Measurements from ENCODE around the gene ZNF770. TPM values are rescaled to one million over a fixed set of nuclear protein-coding genes. Genes with fewer than 3 reads are reported as not detected.

ZNF770 gene
- total and polyA plus RNA-seq, 4 donors, result 32.5 to 78.8 (median 40.8) TPM

GRCh38 chr15:35005933-35006332 is 17.8 kb upstream of the ZNF770 start:
- Histone ChIP-seq H3K27ac (ENCODE audit: low read depth, low read length) (no peak overlapping the region), H3K36me3 (ENCODE audit: control insufficient read depth, insufficient read depth, low read length) (no peaks in the 10 kb centered on the region), H3K9me3 (ENCODE audit: control insufficient read depth, insufficient read depth, low read length) (no peaks in the 10 kb centered on the region), H3K4me3 (ENCODE audit: low read depth, low read length) (no peak overlapping the region), H3K4me1 (ENCODE audit: control insufficient read depth, insufficient read depth, low read length) (no peaks in the 10 kb centered on the region), H3K27me3 (ENCODE audit: control insufficient read depth, insufficient read depth, low read length) (no peaks in the 10 kb centered on the region)
- DNase-seq (ENCODE audit: low read depth in 4 of 6, low spot score in 6 of 6), result no peak
- WGBS (ENCODE audit: insufficient coverage), result 91% methylated on average over 2 of the region's 6 CpGs

DNA sequence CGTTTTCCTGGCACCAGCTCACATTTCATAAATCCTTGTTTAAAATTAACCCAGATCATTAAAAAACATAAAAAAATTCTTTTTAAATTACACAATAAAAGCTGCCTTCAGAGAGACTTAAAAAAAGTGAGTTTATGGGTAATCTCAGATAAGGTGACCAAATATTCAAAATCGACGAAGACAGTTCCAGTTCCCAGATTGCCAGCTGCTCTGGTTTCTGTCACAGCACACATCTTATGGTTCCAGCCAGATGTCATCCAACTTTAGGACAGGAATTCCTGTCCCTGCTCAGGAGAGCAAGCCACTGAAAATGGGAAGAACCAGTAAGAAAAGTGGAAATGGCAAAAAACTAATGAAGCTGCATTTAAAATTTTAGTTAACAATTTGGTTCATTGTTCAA is 15.8 kb upstream of the ZNF770 start:
- Histone ChIP-seq H3K4me3 (ENCODE audit: low read depth, low read length) (no peak overlapping the region), H3K27me3 (ENCODE audit: control insufficient read depth, insufficient read depth, low read length) (no peaks in the 10 kb centered on the region), H3K9me3 (ENCODE audit: control insufficient read depth, insufficient read depth, low read length) (no peaks in the 10 kb centered on the region), H3K36me3 (ENCODE audit: control insufficient read depth, insufficient read depth, low read length) (no peaks in the 10 kb centered on the region), H3K27ac (ENCODE audit: low read depth, low read length) (no peak overlapping the region), H3K4me1 (ENCODE audit: control insufficient read depth, insufficient read depth, low read length) (no peaks in the 10 kb centered on the region)
- no peak for DNase-seq (ENCODE audit: low read depth in 4 of 6, low spot score in 6 of 6)
- no CpG with 5 or more reads among the region's 3 CpGs for WGBS (ENCODE audit: insufficient coverage)

DNA sequence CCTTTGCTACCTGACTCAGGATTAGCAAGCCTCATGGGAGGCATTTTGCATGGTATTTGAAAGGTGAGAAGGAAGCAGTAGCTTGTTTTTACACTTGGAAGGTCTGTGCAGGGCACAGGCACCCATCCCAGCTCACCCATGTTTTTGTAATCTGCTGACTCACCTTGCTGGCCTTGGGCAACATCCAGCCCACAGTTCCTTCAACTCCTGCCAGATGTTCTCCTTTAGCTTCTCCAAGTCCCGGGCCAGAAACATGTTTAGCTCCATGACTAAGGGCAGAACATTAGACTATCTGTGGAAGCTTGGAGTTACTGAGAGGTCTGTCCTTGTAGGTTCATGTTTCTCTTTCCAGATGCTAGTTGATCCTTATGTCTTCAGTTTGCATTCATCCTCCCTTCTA is 12.4 kb upstream of the ZNF770 start:
- Histone ChIP-seq H3K27ac (ENCODE audit: low read depth, low read length) (no peak overlapping the region), H3K4me1 (ENCODE audit: control insufficient read depth, insufficient read depth, low read length) (no peaks in the 10 kb centered on the region), H3K36me3 (ENCODE audit: control insufficient read depth, insufficient read depth, low read length) (no peaks in the 10 kb centered on the region), H3K27me3 (ENCODE audit: control insufficient read depth, insufficient read depth, low read length) (no peaks in the 10 kb centered on the region), H3K4me3 (ENCODE audit: low read depth, low read length) (no peak overlapping the region), H3K9me3 (ENCODE audit: control insufficient read depth, insufficient read depth, low read length) (no peaks in the 10 kb centered on the region)
- no peak for DNase-seq (ENCODE audit: low read depth in 4 of 6, low spot score in 6 of 6)
- no CpG with 5 or more reads among the region's 1 CpG for WGBS (ENCODE audit: insufficient coverage)

DNA sequence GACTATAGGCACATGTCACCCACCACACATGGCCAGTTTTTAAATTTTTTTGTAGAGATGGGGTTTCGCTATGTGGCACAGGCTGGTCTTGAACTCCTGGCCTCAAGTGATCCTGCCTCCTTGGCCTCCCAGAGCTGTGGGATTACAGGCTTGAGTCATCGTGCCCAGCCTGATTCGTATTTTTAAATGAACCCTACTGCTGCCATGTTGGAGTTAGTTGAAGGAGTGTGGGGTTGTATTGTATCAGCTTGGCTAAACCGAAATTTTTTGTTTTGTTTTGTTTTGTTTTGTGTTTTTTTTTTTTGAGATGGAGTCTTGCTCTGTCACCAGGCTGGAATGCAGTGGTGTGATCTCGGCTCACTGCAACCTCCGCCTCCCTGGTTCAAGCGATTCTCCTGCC is 11.8 kb upstream of the ZNF770 start:
- Histone ChIP-seq H3K4me3 (ENCODE audit: low read depth, low read length) (no peak overlapping the region), H3K36me3 (ENCODE audit: control insufficient read depth, insufficient read depth, low read length) (no peaks in the 10 kb centered on the region), H3K27ac (ENCODE audit: low read depth, low read length) (no peak overlapping the region), H3K27me3 (ENCODE audit: control insufficient read depth, insufficient read depth, low read length) (no peaks in the 10 kb centered on the region), H3K4me1 (ENCODE audit: control insufficient read depth, insufficient read depth, low read length) (no peaks in the 10 kb centered on the region), H3K9me3 (ENCODE audit: control insufficient read depth, insufficient read depth, low read length) (no peaks in the 10 kb centered on the region)
- 100% methylated on average over 3 of the region's 7 CpGs for WGBS (ENCODE audit: insufficient coverage)
- no peak for DNase-seq (ENCODE audit: low read depth in 4 of 6, low spot score in 6 of 6)

DNA sequence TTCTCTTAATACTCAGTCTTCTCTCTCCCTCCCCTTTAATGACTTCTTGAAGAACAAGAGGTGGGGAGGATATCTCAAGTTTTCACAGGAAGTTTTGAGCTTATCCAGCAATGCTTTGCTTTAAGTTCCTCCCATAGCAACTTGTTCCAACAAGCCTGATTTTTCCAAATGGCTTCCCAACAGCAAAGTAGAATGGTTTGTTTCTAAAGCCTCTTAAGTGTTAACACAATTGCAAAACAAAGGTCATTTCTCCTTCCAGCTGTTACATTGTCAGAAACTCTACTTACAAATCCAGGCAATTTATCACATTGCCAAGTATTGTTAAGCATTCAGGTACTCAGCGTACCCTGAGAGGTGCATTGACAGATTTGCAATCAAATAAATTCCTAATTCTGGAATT is 6.8 kb upstream of the ZNF770 start:
- no peaks in the 10 kb centered on the region for H3K4me1 ChIP-seq (ENCODE audit: control insufficient read depth, insufficient read depth, low read length)
- no peak for DNase-seq (ENCODE audit: low read depth in 4 of 6, low spot score in 6 of 6)
- WGBS (ENCODE audit: insufficient coverage), result no CpG with 5 or more reads among the region's 1 CpG
- no peak overlapping the region for H3K4me3 ChIP-seq (ENCODE audit: low read depth, low read length)
- H3K36me3 ChIP-seq (ENCODE audit: control insufficient read depth, insufficient read depth, low read length), result no peaks in the 10 kb centered on the region
- no peak overlapping the region for H3K27ac ChIP-seq (ENCODE audit: low read depth, low read length)
- no peaks in the 10 kb centered on the region for H3K9me3 ChIP-seq (ENCODE audit: control insufficient read depth, insufficient read depth, low read length)
- H3K27me3 ChIP-seq (ENCODE audit: control insufficient read depth, insufficient read depth, low read length), result no peaks in the 10 kb centered on the region

GRCh38 chr15:34993877-34994276 is 5.8 kb upstream of the ZNF770 start:
- no peak for DNase-seq (ENCODE audit: low read depth in 4 of 6, low spot score in 6 of 6)
- Histone ChIP-seq H3K4me1 (ENCODE audit: control insufficient read depth, insufficient read depth, low read length) (no peaks in the 10 kb centered on the region), H3K9me3 (ENCODE audit: control insufficient read depth, insufficient read depth, low read length) (no peaks in the 10 kb centered on the region), H3K27ac (ENCODE audit: low read depth, low read length) (no peak overlapping the region), H3K27me3 (ENCODE audit: control insufficient read depth, insufficient read depth, low read length) (no peaks in the 10 kb centered on the region), H3K4me3 (ENCODE audit: low read depth, low read length) (no peak overlapping the region), H3K36me3 (ENCODE audit: control insufficient read depth, insufficient read depth, low read length) (no peaks in the 10 kb centered on the region)
- WGBS (ENCODE audit: insufficient coverage), result 93% methylated on average over 2 of the region's 4 CpGs

DNA sequence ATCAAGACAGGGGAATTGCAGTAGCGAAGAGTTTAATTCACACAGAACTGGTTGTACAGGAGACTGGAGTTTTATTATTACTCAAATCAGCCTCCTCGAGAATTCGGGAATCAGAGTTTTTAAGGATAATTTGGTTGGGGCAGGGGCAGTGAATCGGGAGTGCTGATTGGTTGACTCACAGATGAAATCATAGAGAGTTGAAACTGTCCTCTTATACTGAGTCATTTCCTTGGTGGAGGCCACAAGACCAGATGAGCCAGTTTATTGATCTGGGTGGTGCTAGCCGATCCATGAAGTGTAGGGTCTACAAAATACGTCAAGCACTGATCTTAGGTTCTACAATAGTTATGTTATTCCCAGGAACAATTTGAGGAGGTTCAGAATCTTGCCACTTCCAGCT is 5.3 kb upstream of the ZNF770 start:
- no peak overlapping the region for H3K27ac ChIP-seq (ENCODE audit: low read depth, low read length)
- no peaks in the 10 kb centered on the region for H3K9me3 ChIP-seq (ENCODE audit: control insufficient read depth, insufficient read depth, low read length)
- no peaks in the 10 kb centered on the region for H3K27me3 ChIP-seq (ENCODE audit: control insufficient read depth, insufficient read depth, low read length)
- no peaks in the 10 kb centered on the region for H3K4me1 ChIP-seq (ENCODE audit: control insufficient read depth, insufficient read depth, low read length)
- WGBS (ENCODE audit: insufficient coverage), result 97% methylated on average over 4 of the region's 6 CpGs
- no peaks in the 10 kb centered on the region for H3K36me3 ChIP-seq (ENCODE audit: control insufficient read depth, insufficient read depth, low read length)
- no peak for DNase-seq (ENCODE audit: low read depth in 4 of 6, low spot score in 6 of 6)
- H3K4me3 ChIP-seq (ENCODE audit: low read depth, low read length), result no peak overlapping the region

GRCh38 chr15:34987609-34988026 is 469 bp downstream of the ZNF770 start:
- WGBS (ENCODE audit: insufficient coverage), result 0% methylated on average over 6 of the region's 16 CpGs
- peak overlapping the region; percentile 77 for H3K4me3 ChIP-seq (ENCODE audit: low read depth, low read length)

DNA sequence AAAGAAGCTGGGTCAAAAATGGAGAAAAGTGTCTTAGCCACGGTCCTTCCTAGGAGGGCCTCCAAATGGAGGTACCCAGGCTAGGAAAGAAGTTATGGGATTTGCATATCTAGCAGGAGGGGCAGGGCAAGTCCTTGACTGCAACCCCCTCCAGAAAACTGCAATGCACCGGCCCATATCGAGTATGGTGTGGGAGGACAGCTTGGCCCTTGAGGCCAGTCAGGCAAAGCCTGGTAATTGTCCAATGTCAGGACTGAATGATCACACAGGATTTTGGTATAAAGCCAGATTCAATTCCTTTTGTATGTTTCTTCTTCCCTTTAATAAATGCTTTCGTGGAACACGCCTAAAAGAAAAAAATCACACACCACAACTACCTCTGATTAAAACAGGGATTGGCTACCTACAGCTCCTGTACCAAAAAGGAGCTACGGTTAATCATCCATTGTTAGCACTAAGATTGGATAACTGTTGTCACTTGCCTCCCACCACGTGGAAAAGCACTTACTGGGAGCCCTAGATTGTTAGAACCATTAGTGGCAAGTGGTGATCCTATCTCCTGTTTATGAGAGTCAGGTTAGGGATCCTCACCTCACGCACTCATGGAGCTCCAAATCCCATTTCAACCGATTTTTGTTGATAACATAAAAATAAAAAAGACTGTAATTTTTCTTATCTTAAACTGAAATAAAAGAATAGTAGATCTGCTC is 1.2 kb downstream of the ZNF770 start:
- no peak for DNase-seq (ENCODE audit: low read depth in 4 of 6, low spot score in 6 of 6)
- 57% methylated on average over 1 of the region's 9 CpGs for WGBS (ENCODE audit: insufficient coverage)
- no peaks in the 10 kb centered on the region for H3K9me3 ChIP-seq (ENCODE audit: control insufficient read depth, insufficient read depth, low read length)
- H3K4me1 ChIP-seq (ENCODE audit: control insufficient read depth, insufficient read depth, low read length), result peaks cover 7% of the 10 kb centered on the region
- H3K36me3 ChIP-seq (ENCODE audit: control insufficient read depth, insufficient read depth, low read length), result no peaks in the 10 kb centered on the region
- no peak overlapping the region for H3K27ac ChIP-seq (ENCODE audit: low read depth, low read length)
- no peaks in the 10 kb centered on the region for H3K27me3 ChIP-seq (ENCODE audit: control insufficient read depth, insufficient read depth, low read length)
- H3K4me3 ChIP-seq (ENCODE audit: low read depth, low read length), result peak overlapping the region; percentile 77

More at GRCh38 chr15:34987609-34988026, 469 bp downstream of the ZNF770 start:
- Histone ChIP-seq H3K9me3 (ENCODE audit: control insufficient read depth, insufficient read depth, low read length) (no peaks in the 10 kb centered on the region), H3K27ac (ENCODE audit: low read depth, low read length) (peak overlapping the region; percentile 96), H3K27me3 (ENCODE audit: control insufficient read depth, insufficient read depth, low read length) (no peaks in the 10 kb centered on the region), H3K36me3 (ENCODE audit: control insufficient read depth, insufficient read depth, low read length) (no peaks in the 10 kb centered on the region), H3K4me1 (ENCODE audit: control insufficient read depth, insufficient read depth, low read length) (peaks cover 7% of the 10 kb centered on the region)
- DNase-seq (ENCODE audit: low read depth in 4 of 6, low spot score in 6 of 6), result no peak

GRCh38 chr15:34986326-34986725 is 1.8 kb downstream of the ZNF770 start:
- 71% methylated on average over 1 of the region's 1 CpG for WGBS (ENCODE audit: insufficient coverage)
- Histone ChIP-seq H3K27ac (ENCODE audit: low read depth, low read length) (no peak overlapping the region), H3K4me1 (ENCODE audit: control insufficient read depth, insufficient read depth, low read length) (peaks cover 7% of the 10 kb centered on the region), H3K36me3 (ENCODE audit: control insufficient read depth, insufficient read depth, low read length) (no peaks in the 10 kb centered on the region), H3K27me3 (ENCODE audit: control insufficient read depth, insufficient read depth, low read length) (no peaks in the 10 kb centered on the region), H3K4me3 (ENCODE audit: low read depth, low read length) (peak overlapping the region; percentile 7), H3K9me3 (ENCODE audit: control insufficient read depth, insufficient read depth, low read length) (no peaks in the 10 kb centered on the region)
- no peak for DNase-seq (ENCODE audit: low read depth in 4 of 6, low spot score in 6 of 6)
